22Rv1 (cell line): Measurements from ENCODE around the gene CYP17A1.

Experiments used
- H3K27ac ChIP-seq: fragments of 450-650 bp; 2 replicates; pipeline ENCODE4 v1.5.1; 2017
- CTCF ChIP-seq: fragments of 450-650 bp; IDR thresholded peaks from 2 replicates; pipeline ENCODE4 v1.5.1; 2017; ENCODE audit warnings: mild to moderate bottlenecking
- ZFX ChIP-seq: fragments of 450-650 bp; IDR thresholded peaks from 2 replicates; pipeline ENCODE4 v1.6.1; 2017; ENCODE audit warnings: antibody characterized with exemption, borderline replicate concordance

The CYP17A1 gene

GRCh38 chr10:102799691-102800471 lies 37.3 kb downstream of the CYP17A1 start:
- peak overlapping the region; percentile 29; the same call in 1 of the 2 replicates for H3K27ac ChIP-seq

GRCh38 chr10:102796407-102797176 lies 40.6 kb downstream of the CYP17A1 start:
- no peak overlapping the region for H3K27ac ChIP-seq

More at GRCh38 chr10:102799691-102800471, 37.3 kb downstream of the CYP17A1 start:
- TF ChIP-seq CTCF (no peak), ZFX (no peak)

GRCh38 chr10:102795453-102796406 lies 41.5 kb downstream of the CYP17A1 start:
- TF ChIP-seq ZFX: no peak
- no peak for TF ChIP-seq CTCF

More at GRCh38 chr10:102796407-102797176, 40.6 kb downstream of the CYP17A1 start:
- TF ChIP-seq ZFX: no peak
- no peak for TF ChIP-seq CTCF

GRCh38 chr10:102791754-102792395 lies 45.3 kb downstream of the CYP17A1 start:
- no peak for TF ChIP-seq CTCF
- no peak overlapping the region for H3K27ac ChIP-seq

More at GRCh38 chr10:102795453-102796406, 41.5 kb downstream of the CYP17A1 start:
- no peak overlapping the region for H3K27ac ChIP-seq

DNA sequence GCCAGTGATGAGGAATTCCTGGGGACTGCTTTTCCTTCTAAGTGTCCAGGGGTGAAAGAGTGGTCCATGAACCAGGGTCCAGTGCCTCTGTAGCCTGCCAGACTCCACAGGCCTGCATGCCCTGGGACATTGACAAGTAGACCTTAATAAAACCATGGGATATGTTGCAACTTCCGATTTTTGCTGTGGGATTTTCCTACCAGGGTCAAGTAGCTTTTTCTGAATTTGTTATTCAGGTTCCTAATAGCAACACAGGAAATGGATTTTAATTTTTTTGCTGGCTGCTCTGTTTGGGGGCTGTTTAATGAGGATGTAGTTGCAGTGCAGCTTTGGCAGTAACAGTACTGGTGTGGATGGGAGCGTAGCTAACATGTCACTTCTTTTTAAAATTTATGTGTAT lies 51.4 kb downstream of the CYP17A1 start:
- TF ChIP-seq CTCF (no peak), ZFX (no peak)
- H3K27ac ChIP-seq: no peak overlapping the region

- no peak overlapping the region for H3K27ac ChIP-seq
- TF ChIP-seq CTCF (no peak), ZFX (no peak)
These were observed 53.6 kb downstream of the CYP17A1 start for GRCh38 chr10:102783568-102783967.
